Endothelial cell of umbilical vein (primary cell): ENCODE measurements around the gene CNBD2.

Experiments used
- EZH2 ChIP-seq: IDR thresholded peaks from 2 replicates; pipeline ENCODE4 v1.6.1; 2012; ENCODE audit warnings: borderline replicate concordance, low read depth, mild to moderate bottlenecking, moderate library complexity, low read length, inconsistent platforms; ENCODE audit not compliant: severe bottlenecking
- FOS ChIP-seq: IDR thresholded peaks from 2 replicates; pipeline ENCODE4 v1.6.1; 2011; ENCODE audit warnings: mild to moderate bottlenecking, low read length, moderate library complexity, borderline replicate concordance; ENCODE audit not compliant: insufficient read depth
- POLR2A ChIP-seq: IDR thresholded peaks from 2 replicates; pipeline ENCODE4 v1.6.1; 2012; ENCODE audit warnings: low read depth, mild to moderate bottlenecking, control low read depth, low read length
- POLR2AphosphoS5 ChIP-seq: IDR thresholded peaks from 2 replicates; pipeline ENCODE4 v1.6.1; 2012; ENCODE audit warnings: low read depth, mild to moderate bottlenecking, control low read depth, low read length, moderate library complexity; ENCODE audit not compliant: insufficient read depth
- TF ChIP-seq, protein P1 (sequence below), 2 donors: IDR thresholded peaks; 1 replicate in 1 of 2; 2 replicates in 1 of 2; pipeline ENCODE4 v1.5.1; 2011; ENCODE audit warnings: low read length in 2 of 2, mild to moderate bottlenecking in 2 of 2, moderate library complexity in 2 of 2, control low read depth in 1 of 2, inconsistent platforms in 1 of 2, low read depth in 1 of 2; ENCODE audit not compliant: insufficient read depth in 1 of 2; ENCODE audit errors: extremely low read depth in 1 of 2

GRCh38 chr20:35929301-35929700 is 39.1 kb upstream of the CNBD2 start:
- TF ChIP-seq, protein P1, sequence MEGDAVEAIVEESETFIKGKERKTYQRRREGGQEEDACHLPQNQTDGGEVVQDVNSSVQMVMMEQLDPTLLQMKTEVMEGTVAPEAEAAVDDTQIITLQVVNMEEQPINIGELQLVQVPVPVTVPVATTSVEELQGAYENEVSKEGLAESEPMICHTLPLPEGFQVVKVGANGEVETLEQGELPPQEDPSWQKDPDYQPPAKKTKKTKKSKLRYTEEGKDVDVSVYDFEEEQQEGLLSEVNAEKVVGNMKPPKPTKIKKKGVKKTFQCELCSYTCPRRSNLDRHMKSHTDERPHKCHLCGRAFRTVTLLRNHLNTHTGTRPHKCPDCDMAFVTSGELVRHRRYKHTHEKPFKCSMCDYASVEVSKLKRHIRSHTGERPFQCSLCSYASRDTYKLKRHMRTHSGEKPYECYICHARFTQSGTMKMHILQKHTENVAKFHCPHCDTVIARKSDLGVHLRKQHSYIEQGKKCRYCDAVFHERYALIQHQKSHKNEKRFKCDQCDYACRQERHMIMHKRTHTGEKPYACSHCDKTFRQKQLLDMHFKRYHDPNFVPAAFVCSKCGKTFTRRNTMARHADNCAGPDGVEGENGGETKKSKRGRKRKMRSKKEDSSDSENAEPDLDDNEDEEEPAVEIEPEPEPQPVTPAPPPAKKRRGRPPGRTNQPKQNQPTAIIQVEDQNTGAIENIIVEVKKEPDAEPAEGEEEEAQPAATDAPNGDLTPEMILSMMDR (IDR thresholded peaks at IDR 0.05; ENCODE audit: extremely low read depth in 1 of 2, insufficient read depth in 1 of 2, low read depth in 1 of 2, low read length in 2 of 2), result no peak
- TF ChIP-seq POLR2AphosphoS5, result no peak
- no peak for TF ChIP-seq POLR2A
- TF ChIP-seq FOS, result no peak
- TF ChIP-seq EZH2, result no peak
